CD4-positive, alpha-beta T cell treated with Interleukin-1 beta for 1 hour (primary cell): Measurements from ENCODE around the gene NR0B2.
A peak's percentile ranks its signal among the peaks of the same experiment; 100 is the strongest.
"Not testable (repeated sequence)": the region's sequence is repeated elsewhere in the genome, so short reads cannot be mapped to it uniquely, and the experiment has no call there.

Source experiments
- DNase-seq, 2 donors: peaks; one replicate each; pipeline ENCODE4 v3.0.0-alpha.2; 2020 to 2022

The NR0B2 gene

DNA sequence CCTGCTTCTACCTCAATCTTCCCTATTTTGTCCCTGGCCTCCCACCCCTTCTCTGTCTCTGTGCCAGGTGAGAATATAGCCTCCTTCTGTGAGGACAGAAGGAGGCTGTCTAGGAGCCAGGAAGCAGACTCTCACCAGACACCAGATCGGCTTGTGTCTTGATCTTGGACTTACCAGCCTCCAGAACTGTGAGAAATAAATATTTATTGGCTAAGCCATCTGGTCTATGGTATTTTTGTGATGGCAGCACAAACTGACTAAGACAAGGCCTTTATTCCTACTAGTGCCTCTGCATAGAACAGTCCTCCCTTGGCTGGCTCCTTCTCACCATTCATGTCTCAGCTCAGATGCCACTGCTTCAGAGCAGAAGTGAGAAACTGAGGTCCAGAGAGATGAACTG is 25.5 kb downstream of the NR0B2 start:
- DNase-seq: no peak

DNA sequence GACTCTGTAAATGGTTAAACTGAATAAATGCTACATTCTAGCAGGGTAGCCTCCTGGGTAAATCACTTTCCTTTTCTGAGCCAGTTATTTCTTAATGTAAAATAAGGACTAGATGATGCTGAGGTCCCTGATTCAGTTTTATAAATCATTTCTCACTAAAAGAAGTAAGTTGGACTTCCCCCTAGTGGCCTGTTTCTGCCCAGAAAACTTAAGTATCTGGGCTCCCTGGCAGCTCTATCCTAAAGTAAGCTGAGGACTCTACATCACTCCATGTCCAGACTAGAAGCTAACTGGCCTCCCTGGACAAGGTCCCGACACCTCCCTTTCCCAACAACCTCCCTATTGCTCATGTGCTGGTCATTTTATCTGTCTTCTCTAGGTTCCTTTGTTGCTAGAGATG is 26.6 kb downstream of the NR0B2 start:
- peak in 1 of 2 donors; percentile 27 for DNase-seq

DNA sequence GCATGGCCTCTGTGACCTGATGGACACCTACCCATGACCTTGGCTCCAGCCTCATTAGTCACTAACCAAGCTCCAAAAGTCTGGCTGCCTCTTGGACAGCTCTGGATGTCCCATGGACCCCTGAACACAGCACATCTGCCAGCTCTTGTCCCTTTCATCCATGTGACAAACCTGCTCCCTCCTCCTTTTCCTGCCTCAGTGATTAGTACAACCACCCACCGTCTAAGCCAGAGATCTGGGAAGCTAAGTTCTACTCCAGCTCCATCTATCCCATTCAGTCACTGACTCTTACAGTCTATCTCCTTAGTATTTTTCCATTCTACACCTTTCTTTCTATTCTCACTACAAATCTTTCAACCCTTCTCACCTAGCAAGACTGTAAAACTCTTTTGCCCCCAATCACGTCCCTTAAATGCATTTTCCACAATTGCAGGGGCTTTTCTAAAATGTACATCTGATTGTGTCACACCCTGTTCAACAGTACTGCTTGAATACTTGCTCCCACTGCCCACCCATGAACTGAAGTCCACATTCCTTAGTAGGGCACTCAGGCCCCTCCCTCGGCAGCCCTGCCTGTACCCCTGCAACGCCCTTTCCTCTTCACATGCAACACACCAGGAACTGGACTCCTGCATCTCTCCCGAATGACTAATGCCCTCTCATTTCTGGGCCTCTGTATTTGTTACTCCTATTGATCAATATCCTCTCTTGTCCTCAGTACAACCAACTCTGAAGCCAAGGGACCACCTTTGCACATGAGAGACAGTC is 30.9 kb downstream of the NR0B2 start:
- DNase-seq: no peak

DNA sequence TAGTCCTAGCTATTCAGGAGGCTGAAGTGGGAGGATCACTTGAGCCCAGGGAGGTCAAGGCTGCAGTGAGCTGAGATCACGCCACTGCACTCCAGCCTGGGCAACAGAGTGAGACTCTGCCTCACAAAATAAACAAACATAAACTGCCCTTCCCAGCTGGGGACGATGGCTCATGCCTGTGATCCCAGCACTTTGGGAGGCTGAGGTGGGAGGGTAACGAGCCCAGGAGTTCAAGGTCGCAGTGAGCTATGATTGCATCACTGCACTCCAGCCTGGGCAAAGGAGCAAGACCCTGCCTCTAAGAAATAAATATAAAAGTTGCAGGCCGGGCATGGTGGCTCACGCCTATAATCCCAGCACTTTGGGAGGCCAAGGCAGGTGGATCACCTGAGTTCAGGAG is 32.2 kb downstream of the NR0B2 start:
- DNase-seq: not testable (repeated sequence)

DNA sequence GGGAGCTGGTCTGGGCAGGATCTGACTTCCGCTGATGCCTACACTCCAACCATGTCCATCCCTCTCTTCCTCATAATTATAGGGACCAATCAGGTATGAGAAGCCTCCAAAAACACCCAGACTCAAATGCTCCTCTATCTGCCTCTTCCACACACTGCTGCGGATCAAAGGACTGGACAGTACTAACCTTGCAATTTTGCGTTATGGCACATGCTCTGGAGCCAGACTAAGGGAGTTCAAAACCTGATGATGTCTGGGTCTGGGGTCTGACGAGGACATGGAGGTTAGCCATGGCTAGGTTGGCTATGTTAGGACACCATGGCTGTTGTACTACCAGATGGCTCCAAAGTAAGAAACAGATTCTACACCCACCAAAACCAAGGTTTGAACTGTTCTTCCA is 34.0 kb downstream of the NR0B2 start:
- no peak for DNase-seq

DNA sequence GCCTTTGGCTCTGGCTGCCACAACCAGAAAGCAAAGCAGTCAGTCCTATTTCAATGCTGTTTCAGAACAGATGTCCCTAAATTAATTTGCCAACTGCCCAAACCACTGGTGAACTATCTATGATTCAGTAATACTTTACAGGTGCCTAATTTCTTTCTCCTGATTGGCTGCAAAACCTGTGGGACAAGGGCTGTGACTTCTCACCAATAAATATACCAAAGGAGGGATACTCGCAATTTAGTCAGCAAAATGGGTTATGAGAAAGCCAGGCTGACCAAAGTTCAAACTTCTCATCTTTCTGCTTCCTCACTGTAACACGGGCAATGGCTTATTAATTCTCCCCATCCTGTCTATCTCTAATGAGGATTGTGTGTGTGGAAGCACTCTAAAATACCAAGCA is 36.4 kb downstream of the NR0B2 start:
- DNase-seq: no peak

DNA sequence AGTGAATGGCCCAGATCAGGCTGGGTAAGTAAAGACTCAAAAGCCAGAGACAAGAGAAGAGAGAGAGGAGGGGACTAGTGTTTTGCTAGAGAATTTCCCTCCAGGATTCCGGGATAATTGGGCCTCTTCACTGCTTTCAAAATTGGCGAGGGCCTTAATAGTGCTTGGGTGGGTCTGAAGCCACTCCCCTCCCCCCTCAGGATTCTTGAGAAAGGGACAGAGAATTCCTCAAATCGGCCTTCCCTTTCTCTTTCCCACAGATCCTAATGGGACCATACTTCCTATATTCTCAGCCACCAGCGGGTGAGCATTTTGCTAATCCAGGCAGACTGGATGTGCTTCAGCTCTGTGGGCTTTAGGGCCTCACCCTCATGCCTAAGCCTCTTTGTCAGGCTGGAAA is 38.9 kb downstream of the NR0B2 start:
- DNase-seq: no peak

DNA sequence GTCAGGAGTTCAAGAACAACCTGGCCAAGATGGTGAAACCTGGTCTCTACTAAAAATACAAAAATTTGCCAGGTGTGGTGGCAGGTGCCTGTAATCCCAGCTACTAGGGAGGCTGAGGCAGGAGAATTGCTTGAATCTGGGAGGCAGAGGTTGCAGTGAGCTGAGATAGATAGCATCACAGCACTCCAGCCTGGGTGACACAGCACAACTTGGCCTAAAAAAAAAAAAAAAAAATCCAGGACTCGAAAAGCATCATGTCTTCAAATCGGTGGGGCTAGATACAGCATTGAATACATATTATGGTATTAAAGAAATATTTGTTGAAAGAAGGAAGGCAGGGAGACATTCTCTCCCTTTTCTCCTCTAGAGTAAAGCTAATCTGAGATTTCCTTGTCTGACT is 40.7 kb downstream of the NR0B2 start:
- not testable (repeated sequence) for DNase-seq

DNA sequence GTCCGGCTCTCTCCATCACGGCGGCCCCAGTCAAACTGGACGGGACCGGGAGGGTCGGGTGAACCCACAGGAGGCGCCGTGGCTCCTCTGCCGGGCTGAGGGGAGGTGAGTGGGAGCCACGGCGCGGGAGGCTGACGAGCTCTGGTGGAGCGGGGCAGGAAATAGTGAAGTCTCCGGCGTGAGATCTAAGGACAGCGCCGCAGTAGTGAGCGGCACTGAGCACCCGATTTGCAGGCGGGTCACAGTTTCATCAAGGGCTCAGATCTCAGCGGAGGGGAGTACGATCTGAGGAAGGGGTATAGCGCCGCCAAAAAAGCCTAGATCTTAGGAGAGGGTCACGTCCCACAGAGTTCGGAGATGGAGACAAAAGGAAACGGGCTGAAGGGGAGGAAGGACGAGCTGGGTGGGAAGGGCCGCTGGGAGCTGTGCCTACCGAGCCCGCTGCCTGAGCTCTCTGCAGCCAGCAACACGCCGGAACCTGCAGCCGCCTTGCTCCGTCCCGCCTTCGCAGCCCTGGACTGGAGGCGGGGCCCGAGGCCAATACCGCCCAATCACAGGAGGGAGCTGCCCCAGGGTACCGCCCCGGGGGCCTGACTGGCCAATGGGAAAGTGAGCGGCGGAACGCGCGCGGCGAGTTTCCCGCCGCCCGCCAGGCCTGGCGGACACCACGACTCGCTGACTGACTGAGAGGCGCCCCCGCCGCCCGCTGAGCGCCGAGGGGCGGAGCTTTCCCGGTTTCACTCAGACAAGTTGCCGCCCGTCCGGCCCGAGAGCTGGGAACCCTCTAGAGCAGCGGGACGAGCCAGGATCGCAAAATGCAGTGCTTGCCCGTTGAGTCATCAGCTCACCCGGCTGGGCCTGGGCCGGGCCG is 48.9 kb downstream of the NR0B2 start:
- peak; percentile 94 to 96 for DNase-seq

DNA sequence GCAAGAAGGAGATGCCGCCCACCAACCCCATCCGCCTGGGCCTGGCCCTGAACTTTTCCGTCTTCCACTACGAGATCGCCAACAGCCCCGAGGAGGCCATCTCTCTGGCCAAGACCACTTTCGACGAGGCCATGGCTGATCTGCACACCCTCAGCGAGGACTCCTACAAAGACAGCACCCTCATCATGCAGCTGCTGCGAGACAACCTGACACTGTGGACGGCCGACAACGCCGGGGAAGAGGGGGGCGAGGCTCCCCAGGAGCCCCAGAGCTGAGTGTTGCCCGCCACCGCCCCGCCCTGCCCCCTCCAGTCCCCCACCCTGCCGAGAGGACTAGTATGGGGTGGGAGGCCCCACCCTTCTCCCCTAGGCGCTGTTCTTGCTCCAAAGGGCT is 50.1 kb downstream of the NR0B2 start:
- no peak for DNase-seq

DNA sequence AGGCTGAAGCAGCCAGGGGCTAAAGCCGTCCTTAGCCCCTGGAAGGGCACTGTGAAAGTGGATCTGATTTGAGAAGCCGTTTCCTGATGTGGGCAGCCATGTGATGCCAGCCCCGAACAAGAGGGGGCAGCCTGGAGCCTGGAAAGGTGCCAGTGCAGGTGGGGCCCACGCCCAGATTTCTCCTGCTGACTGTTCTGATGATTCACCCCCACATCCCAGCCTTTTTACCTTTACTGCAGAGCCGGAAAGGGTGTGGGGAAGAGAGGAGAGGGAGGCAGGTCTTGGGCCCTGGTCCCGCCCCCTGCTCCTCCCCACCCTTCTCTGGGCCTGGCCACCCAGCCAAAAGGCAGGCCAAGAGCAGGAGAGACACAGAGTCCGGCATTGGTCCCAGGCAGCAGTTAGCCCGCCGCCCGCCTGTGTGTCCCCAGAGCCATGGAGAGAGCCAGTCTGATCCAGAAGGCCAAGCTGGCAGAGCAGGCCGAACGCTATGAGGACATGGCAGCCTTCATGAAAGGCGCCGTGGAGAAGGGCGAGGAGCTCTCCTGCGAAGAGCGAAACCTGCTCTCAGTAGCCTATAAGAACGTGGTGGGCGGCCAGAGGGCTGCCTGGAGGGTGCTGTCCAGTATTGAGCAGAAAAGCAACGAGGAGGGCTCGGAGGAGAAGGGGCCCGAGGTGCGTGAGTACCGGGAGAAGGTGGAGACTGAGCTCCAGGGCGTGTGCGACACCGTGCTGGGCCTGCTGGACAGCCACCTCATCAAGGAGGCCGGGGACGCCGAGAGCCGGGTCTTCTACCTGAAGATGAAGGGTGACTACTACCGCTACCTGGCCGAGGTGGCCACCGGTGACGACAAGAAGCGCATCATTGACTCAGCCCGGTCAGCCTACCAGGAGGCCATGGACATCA is 50.7 kb downstream of the NR0B2 start, which contains the start of gene SFN:
Gene SFN, plus strand, starts transcription at position 369 of the 904 bp plus-strand sequence. Its CDS starts 64 bp downstream, at position 433.
- peak in 1 of 2 donors; percentile 56 for DNase-seq

DNA sequence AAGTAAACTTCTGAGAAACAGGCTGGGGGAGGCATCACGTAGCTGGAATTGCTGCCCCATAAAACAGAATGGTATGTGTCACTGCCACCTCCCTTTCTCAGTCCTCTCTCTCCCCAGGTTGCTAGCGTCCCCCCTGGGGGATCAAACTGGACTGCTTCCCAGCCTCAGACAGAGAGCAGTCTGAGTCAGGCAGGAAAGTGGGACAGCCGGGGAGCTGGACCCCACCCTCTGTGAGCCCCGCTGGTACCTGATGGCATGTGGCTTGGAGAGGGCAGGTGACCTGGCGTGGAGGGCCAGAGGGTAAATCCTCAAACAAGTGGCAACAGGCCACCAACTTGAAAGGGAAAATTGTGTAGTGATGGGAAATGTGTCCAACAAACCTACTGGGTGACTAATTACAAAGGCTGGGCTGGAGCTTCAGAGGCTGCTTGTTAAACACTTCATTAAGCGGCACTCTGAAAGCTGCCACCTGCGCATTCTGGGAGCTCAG is 51.8 kb downstream of the NR0B2 start:
- DNase-seq: no peak
